K562 (cell line): Measurements from ENCODE around the gene FOXA3. TPM values are rescaled to one million over a fixed set of nuclear protein-coding genes. Genes with fewer than 3 reads are reported as not detected.
A peak's percentile ranks its signal among the peaks of the same experiment; 100 is the strongest.

Experiments
- CCAR2 ChIP-seq: fragments of 200-400 bp; formaldehyde crosslinking; IDR thresholded peaks from 2 replicates; pipeline ENCODE4 v1.6.1; 2017; ENCODE audit warnings: mild to moderate bottlenecking, low read depth, low read length
- CTCF ChIP-seq, 3 experiments: IDR thresholded peaks in 2 of 3; conservative IDR thresholded peaks in 1 of 3; 2 replicates each; pipeline ENCODE4 v1.5.1; 2011 to 2012; ENCODE audit warnings: low read length in 3 of 3, mild to moderate bottlenecking in 3 of 3, control low read depth in 2 of 3, improper control_type of control experiment in 1 of 3, inconsistent platforms in 1 of 3, low read depth in 1 of 3, mixed read lengths in 1 of 3, moderate library complexity in 1 of 3; ENCODE audit not compliant: insufficient read depth in 2 of 3
- HCFC1 ChIP-seq: IDR thresholded peaks from 2 replicates; pipeline ENCODE4 v1.6.1; 2012; ENCODE audit warnings: low read depth, low read length, improper control_type of control experiment
- HNRNPK ChIP-seq: fragments of 200-400 bp; formaldehyde crosslinking; IDR thresholded peaks from one replicate; pipeline ENCODE4 v1.6.1; 2018; ENCODE audit warnings: mild to moderate bottlenecking, low read depth, low read length; ENCODE audit not compliant: poor library complexity, severe bottlenecking
- NFIC ChIP-seq: fragments of 450-650 bp; IDR thresholded peaks from 2 replicates; pipeline ENCODE4 v1.6.1; 2017; ENCODE audit warnings: mild to moderate bottlenecking, inconsistent platforms
- REST ChIP-seq, 2 experiments: fragments of 450-650 bp; formaldehyde crosslinking in 1 of 2; IDR thresholded peaks; 2 replicates each; pipeline versions ENCODE4 v1.4.0 to v1.6.1; 2014 to 2020; ENCODE audit warnings: mild to moderate bottlenecking in 2 of 2, borderline replicate concordance in 1 of 2, low read depth in 1 of 2
- SMARCA4 ChIP-seq: fragments of 450-650 bp; IDR thresholded peaks from 2 replicates; pipeline ENCODE4 v1.6.1; 2016
- polyA plus RNA-seq, 8 experiments: library from polyadenylated mRNA; depleted of rRNA in 4 of 8; stranded (reverse) in 5 of 8; unstranded in 3 of 8; fragments of >200 nt; fragmentation: Nextera tagmentation in 2 of 8; fragmentation: Illumina TruSeq in 1 of 8; extraction: Ambion mirVana in 2 of 8; extraction: Trizol in 1 of 8; gene quantifications; 2 replicates each; pipeline versions ENCODE4 v1.2.1 to v1.2.3, GENCODE V29; 2011 to 2014; ENCODE audit warnings: inconsistent platforms in 1 of 8, missing spikeins in 1 of 8
- total RNA-seq, 7 experiments: library from RNA; depleted of rRNA in 6 of 7; stranded (reverse); fragments of >200 nt in 6 of 7; fragmentation: Illumina TruSeq in 2 of 7; extraction: Trizol in 2 of 7; gene quantifications; 2 replicates each; pipeline versions ENCODE4 v1.2.1 to v1.2.3, GENCODE V29; 2011 to 2021; ENCODE audit warnings: low replicate concordance in 1 of 7
- TF ChIP-seq, protein P1 (sequence below): IDR thresholded peaks from 2 replicates; pipeline ENCODE4 v1.6.1; 2011; ENCODE audit warnings: borderline replicate concordance, low read depth, mild to moderate bottlenecking, moderate library complexity, low read length; ENCODE audit not compliant: insufficient read depth, poor library complexity, severe bottlenecking
- TF ChIP-seq, protein P2 (sequence below): fragments of 450-650 bp; formaldehyde crosslinking; IDR thresholded peaks from 2 replicates; pipeline ENCODE4 v1.4.0; 2020; ENCODE audit warnings: mild to moderate bottlenecking, moderate library complexity
- TF ChIP-seq, protein P3 (sequence below), 2 experiments: fragments of 450-650 bp; IDR thresholded peaks; 2 replicates each; pipeline ENCODE4 v1.6.1; 2016

Gene FOXA3
- total and polyA plus RNA-seq, 9 of the 15 experiments (the other 6 are each of a cell fraction or from before 2014, with no cell fraction given): 1.3 to 15.5 (median 4.7) TPM

- TF ChIP-seq CTCF (IDR thresholded peaks at IDR 0.05 in 2 of 3, conservative IDR thresholded peaks at IDR 0.05 in 1 of 3; ENCODE audit: insufficient read depth in 2 of 3, low read depth in 1 of 3, low read length in 3 of 3) (peak; percentile 74 to 98 (median 90)), SMARCA4 (0 out of 2 replicates have a peak, but pooled peaks have one; percentile 32), HCFC1 (peak; percentile 58), CCAR2 (no peak), REST (IDR thresholded peaks at IDR 0.05; ENCODE audit: borderline replicate concordance) (peak; percentile 85), REST (CRISPR knock-in tag; IDR thresholded peaks at IDR 0.05; ENCODE audit: low read depth) (no peak), HNRNPK (no peak), NFIC (peak; percentile 83)
- TF ChIP-seq, protein P1, sequence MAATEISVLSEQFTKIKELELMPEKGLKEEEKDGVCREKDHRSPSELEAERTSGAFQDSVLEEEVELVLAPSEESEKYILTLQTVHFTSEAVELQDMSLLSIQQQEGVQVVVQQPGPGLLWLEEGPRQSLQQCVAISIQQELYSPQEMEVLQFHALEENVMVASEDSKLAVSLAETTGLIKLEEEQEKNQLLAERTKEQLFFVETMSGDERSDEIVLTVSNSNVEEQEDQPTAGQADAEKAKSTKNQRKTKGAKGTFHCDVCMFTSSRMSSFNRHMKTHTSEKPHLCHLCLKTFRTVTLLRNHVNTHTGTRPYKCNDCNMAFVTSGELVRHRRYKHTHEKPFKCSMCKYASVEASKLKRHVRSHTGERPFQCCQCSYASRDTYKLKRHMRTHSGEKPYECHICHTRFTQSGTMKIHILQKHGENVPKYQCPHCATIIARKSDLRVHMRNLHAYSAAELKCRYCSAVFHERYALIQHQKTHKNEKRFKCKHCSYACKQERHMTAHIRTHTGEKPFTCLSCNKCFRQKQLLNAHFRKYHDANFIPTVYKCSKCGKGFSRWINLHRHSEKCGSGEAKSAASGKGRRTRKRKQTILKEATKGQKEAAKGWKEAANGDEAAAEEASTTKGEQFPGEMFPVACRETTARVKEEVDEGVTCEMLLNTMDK: peak; percentile 98
- TF ChIP-seq, protein P2, sequence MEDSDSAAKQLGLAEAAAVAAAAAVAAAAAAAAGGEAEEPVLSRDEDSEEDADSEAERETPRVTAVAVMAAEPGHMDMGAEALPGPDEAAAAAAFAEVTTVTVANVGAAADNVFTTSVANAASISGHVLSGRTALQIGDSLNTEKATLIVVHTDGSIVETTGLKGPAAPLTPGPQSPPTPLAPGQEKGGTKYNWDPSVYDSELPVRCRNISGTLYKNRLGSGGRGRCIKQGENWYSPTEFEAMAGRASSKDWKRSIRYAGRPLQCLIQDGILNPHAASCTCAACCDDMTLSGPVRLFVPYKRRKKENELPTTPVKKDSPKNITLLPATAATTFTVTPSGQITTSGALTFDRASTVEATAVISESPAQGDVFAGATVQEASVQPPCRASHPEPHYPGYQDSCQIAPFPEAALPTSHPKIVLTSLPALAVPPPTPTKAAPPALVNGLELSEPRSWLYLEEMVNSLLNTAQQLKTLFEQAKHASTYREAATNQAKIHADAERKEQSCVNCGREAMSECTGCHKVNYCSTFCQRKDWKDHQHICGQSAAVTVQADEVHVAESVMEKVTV (CRISPR knock-in tag): peak; percentile 77
- TF ChIP-seq, protein P3, sequence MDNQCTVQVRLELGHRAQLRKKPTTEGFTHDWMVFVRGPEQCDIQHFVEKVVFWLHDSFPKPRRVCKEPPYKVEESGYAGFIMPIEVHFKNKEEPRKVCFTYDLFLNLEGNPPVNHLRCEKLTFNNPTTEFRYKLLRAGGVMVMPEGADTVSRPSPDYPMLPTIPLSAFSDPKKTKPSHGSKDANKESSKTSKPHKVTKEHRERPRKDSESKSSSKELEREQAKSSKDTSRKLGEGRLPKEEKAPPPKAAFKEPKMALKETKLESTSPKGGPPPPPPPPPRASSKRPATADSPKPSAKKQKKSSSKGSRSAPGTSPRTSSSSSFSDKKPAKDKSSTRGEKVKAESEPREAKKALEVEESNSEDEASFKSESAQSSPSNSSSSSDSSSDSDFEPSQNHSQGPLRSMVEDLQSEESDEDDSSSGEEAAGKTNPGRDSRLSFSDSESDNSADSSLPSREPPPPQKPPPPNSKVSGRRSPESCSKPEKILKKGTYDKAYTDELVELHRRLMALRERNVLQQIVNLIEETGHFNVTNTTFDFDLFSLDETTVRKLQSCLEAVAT (IDR thresholded peaks at IDR 0.05): no peak
Measured at GRCh38 chr19:45863840-45864628, at the start of gene FOXA3 (continued).
